ENCODE results near the gene USP13. TPM values are rescaled to one million over a fixed set of nuclear protein-coding genes. Genes with fewer than 3 reads are reported as not detected.

The USP13 gene
- total and polyA plus RNA-seq, 2 donors (not counting 3 experiments of a cell fraction or from before 2014, with no cell fraction given), result 5.8 to 24.0 TPM

- FAIRE-seq (no peak), DNase-seq (ENCODE audit: low read depth, low spot score) (no peak)
- BruUV-seq (replicated peaks), result no TSS peak
- Histone ChIP-seq H3K9me3 (replicated peaks; ENCODE audit: control insufficient read depth, insufficient read depth, low read length) (no peaks in the 10 kb centered on the region), H3K79me2 (ENCODE audit: control insufficient read depth, insufficient read depth, low read length) (no peaks in the 10 kb centered on the region), H3K9me1 (replicated peaks; ENCODE audit: control insufficient read depth, extremely low read depth, insufficient read depth, low read length) (no peaks in the 10 kb centered on the region), H3K27me3 (ENCODE audit: control insufficient read depth in 2 of 2, insufficient read depth in 2 of 2, low read length in 2 of 2) (no peaks in the 10 kb centered on the region), H2AFZ (ENCODE audit: low read depth, low read length) (no peak overlapping the region), H3K4me3 (replicated peaks in 1 of 3; ENCODE audit: insufficient read depth in 1 of 3, low read depth in 1 of 3, low read length in 3 of 3) (no peak overlapping the region), H3K27ac (ENCODE audit: insufficient read depth, low read depth, low read length) (no peak overlapping the region), H4K20me1 (replicated peaks; ENCODE audit: control insufficient read depth, extremely low read depth, insufficient read depth, low read length) (no peaks in the 10 kb centered on the region), H3K4me2 (ENCODE audit: insufficient read depth, low read length) (no peak overlapping the region), H3K9ac (replicated peaks; ENCODE audit: extremely low read depth, insufficient read depth, low read length) (no peak overlapping the region), H3K4me1 (ENCODE audit: control insufficient read depth, extremely low read depth, insufficient read depth, low read length) (no peaks in the 10 kb centered on the region), H3K36me3 (ENCODE audit: control insufficient read depth in 2 of 2, extremely low read depth in 1 of 2, insufficient read depth in 2 of 2, low read length in 2 of 2) (no peaks in the 10 kb centered on the region)
- POLR2A ChIA-PET, result no interaction called here
- dilution Hi-C loops (cut with MboI; ENCODE audit: extremely low pct_ligation_motif_present, low sequenced_read_pairs) (no loop called here), intact Hi-C loops (cut with micrococcal nuclease) (no loop called here)
- CTCF ChIA-PET, result interaction anchor here (2.2 kb wide), 1 partner anchor 10 kb away, joined by 11 read pairs; no protein-coding TSS in a partner anchor
- no peak for TF ChIP-seq FOS (IDR thresholded peaks at IDR 0.05; ENCODE audit: borderline replicate concordance, insufficient read depth, low read length)
- TF ChIP-seq EZH2 (IDR thresholded peaks at IDR 0.05; ENCODE audit: borderline replicate concordance, low read depth, low read length, severe bottlenecking), result no peak
- TF ChIP-seq MAX (IDR thresholded peaks at IDR 0.05; ENCODE audit: insufficient read depth, insufficient read length), result no peak
- no peak for TF ChIP-seq POLR2AphosphoS5 (IDR thresholded peaks at IDR 0.05; ENCODE audit: insufficient read depth, low read depth, low read length)
- no peak for TF ChIP-seq MYC (IDR thresholded peaks at IDR 0.05; ENCODE audit: low read depth, low read length)
- no peak for TF ChIP-seq GATA2 (IDR thresholded peaks at IDR 0.05; ENCODE audit: insufficient read depth, insufficient read length, low read depth, low read length)
These were observed 148.4 kb downstream of the USP13 start for GRCh38 chr3:179801263-179801662.

GRCh38 chr3:179801856-179802255, 149.0 kb downstream of the USP13 start:
- dilution Hi-C loops (cut with MboI; ENCODE audit: extremely low pct_ligation_motif_present, low sequenced_read_pairs), result no loop called here
- intact Hi-C loops (cut with micrococcal nuclease), result no loop called here
- Histone ChIP-seq H3K9me1 (replicated peaks; ENCODE audit: control insufficient read depth, extremely low read depth, insufficient read depth, low read length) (no peaks in the 10 kb centered on the region), H3K4me1 (ENCODE audit: control insufficient read depth, extremely low read depth, insufficient read depth, low read length) (no peaks in the 10 kb centered on the region), H3K4me3 (replicated peaks in 1 of 3; ENCODE audit: insufficient read depth in 1 of 3, low read depth in 1 of 3, low read length in 3 of 3) (no peak overlapping the region), H2AFZ (ENCODE audit: low read depth, low read length) (no peak overlapping the region), H3K36me3 (ENCODE audit: control insufficient read depth in 2 of 2, extremely low read depth in 1 of 2, insufficient read depth in 2 of 2, low read length in 2 of 2) (no peaks in the 10 kb centered on the region), H3K79me2 (ENCODE audit: control insufficient read depth, insufficient read depth, low read length) (no peaks in the 10 kb centered on the region), H4K20me1 (replicated peaks; ENCODE audit: control insufficient read depth, extremely low read depth, insufficient read depth, low read length) (no peaks in the 10 kb centered on the region), H3K9ac (replicated peaks; ENCODE audit: extremely low read depth, insufficient read depth, low read length) (no peak overlapping the region), H3K4me2 (ENCODE audit: insufficient read depth, low read length) (no peak overlapping the region), H3K27me3 (ENCODE audit: control insufficient read depth in 2 of 2, insufficient read depth in 2 of 2, low read length in 2 of 2) (no peaks in the 10 kb centered on the region), H3K27ac (ENCODE audit: insufficient read depth, low read depth, low read length) (no peak overlapping the region), H3K9me3 (replicated peaks; ENCODE audit: control insufficient read depth, insufficient read depth, low read length) (no peaks in the 10 kb centered on the region)
- BruUV-seq (replicated peaks), result no TSS peak
- FAIRE-seq, result no peak
- TF ChIP-seq CTCF (IDR thresholded peaks at IDR 0.05; ENCODE audit: extremely low read depth in 1 of 2, insufficient read depth in 1 of 2, low read depth in 1 of 2, low read length in 2 of 2) (no peak), MAX (IDR thresholded peaks at IDR 0.05; ENCODE audit: insufficient read depth, insufficient read length) (no peak), FOS (IDR thresholded peaks at IDR 0.05; ENCODE audit: borderline replicate concordance, insufficient read depth, low read length) (no peak), POLR2A (IDR thresholded peaks at IDR 0.05; ENCODE audit: low read depth, low read length) (no peak), GATA2 (IDR thresholded peaks at IDR 0.05; ENCODE audit: insufficient read depth, insufficient read length, low read depth, low read length) (no peak), MYC (IDR thresholded peaks at IDR 0.05; ENCODE audit: low read depth, low read length) (no peak), JUN (IDR thresholded peaks at IDR 0.05; ENCODE audit: borderline replicate concordance, insufficient read depth, insufficient read length, low read depth) (no peak), EZH2 (IDR thresholded peaks at IDR 0.05; ENCODE audit: borderline replicate concordance, low read depth, low read length, severe bottlenecking) (no peak), POLR2AphosphoS5 (IDR thresholded peaks at IDR 0.05; ENCODE audit: insufficient read depth, low read depth, low read length) (no peak)
- POLR2A ChIA-PET, result no interaction called here
- DNase-seq (ENCODE audit: low read depth, low spot score), result no peak
- CTCF ChIA-PET, result interaction anchor here (2.2 kb wide), 1 partner anchor 10 kb away, joined by 11 read pairs; no protein-coding TSS in a partner anchor

All from endothelial cell of umbilical vein (primary cell).